ENCODE results near the gene EIF2AK2.

The EIF2AK2 gene

DNA sequence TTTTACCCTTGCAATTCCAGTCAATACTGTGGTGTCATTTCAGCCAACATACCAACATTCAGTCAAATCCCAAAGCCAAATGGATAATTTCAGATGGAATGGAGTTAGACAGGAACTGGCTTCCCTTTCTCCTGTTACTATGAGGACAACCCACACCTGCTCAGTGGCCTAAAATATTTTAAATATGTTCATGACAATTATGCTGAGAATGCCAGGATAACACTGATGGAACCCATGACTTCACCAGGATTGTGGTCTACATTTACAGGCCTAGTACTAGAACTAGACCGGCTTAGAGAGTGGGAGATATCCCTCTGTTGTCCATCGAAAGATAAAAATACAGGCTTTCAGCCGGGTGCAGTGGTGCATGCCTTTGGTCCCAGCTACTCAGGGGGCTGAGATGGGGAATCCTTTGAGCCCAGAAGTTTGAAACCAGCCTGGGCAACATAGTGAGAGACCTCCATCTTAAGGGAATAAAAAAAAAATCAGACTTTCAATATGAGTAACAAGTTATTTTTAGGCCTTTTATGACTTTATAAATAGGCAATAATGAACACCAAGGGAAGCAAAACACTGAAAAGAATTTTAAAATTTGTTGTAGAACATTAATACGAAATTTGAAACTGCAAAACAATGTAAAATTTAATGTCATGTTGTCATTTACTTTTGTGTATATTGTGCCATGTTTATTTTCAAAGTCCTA, 58.2 kb downstream of the EIF2AK2 start:
- no peak for DNase-seq

DNA sequence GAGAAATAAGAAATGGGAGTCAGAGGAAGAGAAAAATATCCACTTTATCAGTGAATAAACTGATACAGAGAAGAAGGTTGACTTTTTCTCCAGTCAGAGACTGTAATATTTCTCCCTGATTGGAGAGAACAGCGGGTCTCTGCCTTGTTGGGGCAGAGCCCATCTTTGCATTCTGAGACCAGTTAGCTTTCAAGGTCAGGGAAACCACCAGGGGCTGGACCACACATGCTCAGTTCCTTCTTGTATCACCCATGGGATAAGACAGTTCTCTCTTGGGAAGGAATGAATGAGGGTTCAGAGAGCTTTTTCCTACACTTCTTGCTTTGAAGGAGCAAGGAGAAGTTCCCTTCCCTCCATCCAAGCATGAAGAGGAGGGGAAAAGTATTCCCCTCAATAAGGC, 60.2 kb downstream of the EIF2AK2 start:
- no peak for DNase-seq

DNA sequence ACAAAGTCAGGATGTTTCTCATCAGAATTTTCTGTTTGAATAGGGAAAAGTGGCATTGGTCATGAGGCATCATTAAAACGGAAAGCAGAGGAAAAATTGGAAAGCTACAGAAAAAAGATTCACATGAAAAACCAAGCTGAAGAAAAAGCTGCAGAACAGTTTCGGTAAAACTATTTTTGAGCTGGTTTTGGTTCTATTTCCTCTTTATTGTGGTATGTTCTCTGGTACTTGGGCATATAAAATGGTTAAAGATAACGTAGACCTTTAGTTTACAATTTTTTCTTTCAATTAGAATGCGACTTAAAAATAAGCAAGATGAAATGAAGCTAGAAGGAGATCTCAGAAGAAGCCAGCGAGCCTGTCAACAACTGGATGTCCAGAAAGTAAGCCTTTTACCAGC, 64.9 kb downstream of the EIF2AK2 start:
- no peak for DNase-seq

DNA sequence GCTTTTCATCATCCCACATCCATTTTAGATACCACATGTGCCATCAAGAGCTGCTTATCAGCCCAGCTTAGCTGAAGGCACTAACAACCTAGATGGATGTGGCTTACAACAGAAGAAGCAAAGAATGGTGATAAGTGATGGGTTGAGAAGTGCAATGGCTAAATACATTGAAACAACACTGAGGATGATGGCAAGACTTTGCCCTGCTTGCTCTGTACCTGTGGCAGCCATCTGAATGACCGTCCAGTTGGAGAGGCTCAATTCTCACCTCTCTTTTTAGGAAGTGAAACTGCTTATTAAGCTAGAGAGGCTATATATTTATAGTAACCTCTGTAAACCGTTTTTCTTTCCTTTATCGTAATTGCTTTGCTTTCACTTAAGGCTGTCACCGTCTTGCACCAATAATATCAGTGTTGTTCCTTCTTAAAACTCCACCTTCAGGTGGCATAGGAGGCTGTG, 66.7 kb downstream of the EIF2AK2 start:
- no peak for DNase-seq

DNA sequence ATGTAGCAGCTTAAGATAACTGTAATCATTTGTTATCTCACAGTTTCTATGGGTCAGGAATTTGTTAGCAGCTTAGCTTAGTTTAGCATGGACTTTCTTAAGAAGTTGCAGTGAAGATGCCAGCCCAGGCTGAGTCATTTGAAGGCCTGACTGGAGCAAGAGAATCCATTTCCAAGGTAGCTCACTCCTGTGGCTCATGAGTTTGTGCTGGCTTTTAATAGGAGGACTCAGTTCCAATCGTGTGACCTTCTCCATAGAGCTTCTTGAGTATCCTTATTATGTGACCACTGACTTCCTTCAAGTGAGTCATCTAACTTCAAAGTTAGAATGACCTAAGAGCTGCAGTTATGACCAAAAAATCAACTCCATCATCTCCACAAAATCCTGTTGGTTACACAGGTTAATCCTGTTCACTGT, 71.0 kb downstream of the EIF2AK2 start:
- no peak for DNase-seq

DNA sequence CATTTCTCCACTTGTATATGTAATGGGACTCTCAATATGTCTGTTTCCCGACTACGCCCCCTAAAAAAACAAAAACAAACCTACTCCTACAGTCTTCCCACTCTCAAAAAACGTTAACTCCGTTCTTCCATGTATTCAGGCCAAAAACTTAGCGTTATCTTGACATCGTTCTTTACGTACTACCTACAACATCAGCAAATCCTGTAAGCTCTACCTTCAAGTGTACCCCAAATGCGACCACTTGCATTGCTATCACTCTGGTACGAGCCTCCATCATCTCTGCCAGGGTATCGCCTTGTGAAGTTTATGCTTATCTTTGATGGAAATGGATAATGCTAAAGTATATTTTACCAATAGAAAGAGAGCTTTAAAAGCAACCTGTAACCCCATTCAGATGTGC, 72.0 kb downstream of the EIF2AK2 start:
- DNase-seq: no peak

DNA sequence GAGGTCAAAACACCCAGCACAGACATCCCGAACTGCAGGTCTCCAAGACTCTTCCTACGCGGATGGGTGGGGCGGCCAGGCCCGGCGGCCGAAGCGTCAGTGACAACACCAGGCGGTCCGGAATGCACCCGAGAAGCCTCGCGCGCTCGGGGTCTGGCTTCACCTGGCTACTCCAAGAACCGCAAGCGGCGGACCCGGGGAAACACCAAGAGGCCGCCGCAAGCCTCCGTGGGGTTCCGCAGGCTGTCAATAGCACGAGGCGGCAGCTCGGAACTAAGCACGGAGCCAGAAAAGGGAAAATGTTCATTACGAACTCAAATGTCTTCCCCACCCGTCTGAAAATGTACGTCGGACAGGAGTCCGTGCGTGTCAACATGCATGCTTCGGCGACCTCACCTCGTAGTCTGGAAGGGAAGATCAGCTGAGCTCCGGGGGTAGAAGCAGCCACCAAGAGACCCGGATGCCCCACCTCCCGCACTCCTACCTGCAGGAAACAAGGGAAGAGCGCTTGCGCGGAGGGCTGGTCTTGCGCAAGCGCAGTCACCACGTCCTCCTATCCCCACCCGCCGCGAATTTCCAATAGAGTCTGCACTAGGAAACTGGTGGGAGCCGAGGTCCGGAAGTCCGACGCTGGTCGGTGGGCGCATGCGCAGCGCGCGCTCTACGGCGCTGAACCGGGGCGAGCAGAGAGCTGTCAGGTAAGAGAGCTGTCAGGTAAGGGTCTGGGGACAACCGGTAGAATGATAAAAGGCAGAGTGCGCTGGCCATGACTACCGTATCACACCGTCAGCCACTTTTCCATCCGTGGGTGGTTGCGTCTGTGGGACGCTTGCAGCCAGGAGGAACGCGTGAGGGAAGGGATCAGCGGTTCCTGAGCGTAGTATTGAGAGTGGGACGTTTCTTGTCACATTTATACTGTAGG, 72.6 kb downstream of the EIF2AK2 start, which contains the start of the genes GPATCH11 and HEATR5B:
TSS of gene GPATCH11 (plus strand) at position 646 of the 922 bp plus-strand sequence. CDS start 3,864 bp downstream, outside the sequence.
TSS of gene HEATR5B (minus strand) at position 500 of the 922 bp plus-strand sequence. CDS start 958 bp downstream, outside the sequence.
- peak; percentile 93 to 97 for DNase-seq

DNA sequence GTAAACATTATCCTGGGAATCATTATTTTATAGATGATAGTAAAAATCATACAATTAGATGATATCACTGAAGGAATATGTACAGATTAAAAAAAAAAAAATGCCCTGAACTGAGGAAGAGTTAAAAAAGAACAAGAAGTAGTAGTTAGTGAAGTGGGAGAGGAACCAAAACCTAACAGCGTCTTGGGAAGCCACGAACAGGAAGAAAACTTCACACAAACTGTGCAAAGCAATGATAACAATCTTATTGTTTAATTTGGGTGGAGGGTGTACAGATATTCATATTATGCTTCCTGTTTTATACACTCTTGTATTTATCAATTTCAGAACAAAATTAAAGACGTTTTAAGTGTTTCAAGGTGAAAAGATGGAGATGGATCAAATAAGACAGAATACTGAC, 76.1 kb downstream of the EIF2AK2 start:
- DNase-seq: no peak

DNA sequence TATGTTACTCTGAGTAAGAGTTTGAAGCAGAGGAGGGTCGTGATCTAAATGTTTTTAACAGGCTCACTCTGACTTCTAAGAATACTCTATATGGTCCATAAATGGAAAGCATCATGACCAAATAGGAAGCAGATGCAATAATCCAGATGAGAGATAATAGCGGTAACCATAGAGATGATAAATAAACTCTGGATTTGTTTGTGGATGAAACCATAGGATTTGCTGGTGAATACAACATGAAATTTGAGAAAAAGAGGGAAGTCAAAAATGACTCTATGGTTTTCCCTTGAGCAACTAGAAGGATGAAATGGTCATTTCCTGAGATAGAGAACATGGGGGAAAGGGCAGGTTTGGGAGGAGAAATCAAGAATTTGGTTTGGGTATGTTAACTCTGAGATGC, 76.5 kb downstream of the EIF2AK2 start:
- no peak for DNase-seq

DNA sequence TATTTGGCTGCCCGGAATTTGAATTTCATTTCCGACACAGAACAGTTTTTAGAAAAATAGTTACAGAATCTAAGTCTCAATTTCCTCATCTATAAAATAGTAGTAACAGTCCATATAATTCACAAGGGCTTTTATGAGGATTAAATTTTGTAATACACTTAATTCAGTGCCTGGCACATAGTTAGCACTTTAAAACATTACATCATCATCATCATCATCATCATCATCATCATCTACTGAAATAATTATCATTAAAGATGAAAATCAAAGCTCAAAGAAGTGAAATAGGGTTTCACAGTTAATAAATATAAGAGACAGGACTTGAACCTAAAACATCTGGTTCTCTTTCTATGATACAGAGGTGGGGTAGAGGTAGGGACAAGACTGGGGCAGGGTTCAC, 85.8 kb downstream of the EIF2AK2 start:
- no peak for DNase-seq

DNA sequence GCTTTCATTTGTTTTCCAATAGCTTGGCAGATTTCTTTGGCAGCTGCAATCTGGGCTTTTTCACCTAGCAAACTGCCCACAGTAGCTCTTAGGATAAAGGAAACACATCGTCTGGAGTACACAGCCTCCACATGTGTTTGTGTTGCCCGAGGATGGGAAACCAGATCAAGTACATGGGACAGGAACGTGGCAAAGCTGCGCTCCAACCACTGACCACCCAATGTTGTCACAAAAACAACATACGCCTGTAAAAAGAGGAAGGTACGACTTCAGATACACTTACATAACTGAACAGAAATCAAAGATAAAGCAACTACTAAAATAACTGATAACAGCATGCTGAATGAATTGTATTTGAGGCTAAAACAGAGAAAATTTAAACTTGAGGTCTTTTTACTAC, 88.1 kb downstream of the EIF2AK2 start:
- DNase-seq: no peak

DNA sequence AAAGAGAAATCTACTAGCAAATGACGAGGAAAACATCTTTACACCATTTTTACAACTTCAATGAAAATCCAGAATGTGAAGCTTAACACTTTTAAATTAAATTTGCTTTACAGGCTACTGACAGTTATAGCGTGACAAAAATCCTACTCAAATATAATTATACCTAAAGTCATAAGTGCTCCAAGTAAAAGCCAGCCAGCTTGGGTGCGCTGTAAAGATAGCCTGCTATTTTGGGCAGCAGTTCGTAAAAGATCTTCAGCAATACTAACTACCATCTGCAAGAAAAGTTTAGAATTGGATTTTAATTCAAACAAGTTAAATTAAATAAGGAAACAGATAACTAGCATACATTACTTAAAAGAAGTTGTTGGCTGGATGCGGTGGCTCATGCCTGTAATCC, 95.0 kb downstream of the EIF2AK2 start:
- no peak for DNase-seq

DNA sequence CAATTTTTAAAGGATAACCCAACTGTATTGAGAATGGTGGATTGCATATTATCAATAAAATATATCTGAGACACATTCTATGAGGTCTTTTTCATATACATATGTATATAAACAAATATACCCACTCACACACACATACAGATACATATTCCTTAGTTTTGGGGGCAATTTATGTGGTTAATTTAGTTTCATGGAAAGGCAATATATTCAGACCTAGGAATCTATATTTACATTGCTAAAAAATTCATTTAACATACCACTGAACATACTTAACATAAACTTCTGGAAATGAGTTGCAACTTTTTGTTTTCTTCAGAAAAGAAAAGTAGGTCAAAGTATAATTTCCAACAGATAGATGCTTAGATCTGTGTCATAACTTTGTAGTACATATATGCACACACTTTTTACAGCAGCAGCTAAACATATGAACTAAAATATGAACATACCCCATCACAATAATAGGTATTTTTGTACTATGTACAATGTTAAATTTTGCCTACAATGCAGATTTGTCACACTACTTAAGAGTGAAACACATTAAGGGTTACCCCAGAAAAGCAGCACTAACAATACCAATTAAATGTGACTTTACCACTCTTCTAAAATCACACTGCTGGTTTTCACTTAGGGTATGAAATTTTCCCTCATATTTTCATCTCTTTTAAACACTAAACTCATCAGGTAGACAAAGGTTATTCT, 95.6 kb downstream of the EIF2AK2 start:
- DNase-seq: no peak

DNA sequence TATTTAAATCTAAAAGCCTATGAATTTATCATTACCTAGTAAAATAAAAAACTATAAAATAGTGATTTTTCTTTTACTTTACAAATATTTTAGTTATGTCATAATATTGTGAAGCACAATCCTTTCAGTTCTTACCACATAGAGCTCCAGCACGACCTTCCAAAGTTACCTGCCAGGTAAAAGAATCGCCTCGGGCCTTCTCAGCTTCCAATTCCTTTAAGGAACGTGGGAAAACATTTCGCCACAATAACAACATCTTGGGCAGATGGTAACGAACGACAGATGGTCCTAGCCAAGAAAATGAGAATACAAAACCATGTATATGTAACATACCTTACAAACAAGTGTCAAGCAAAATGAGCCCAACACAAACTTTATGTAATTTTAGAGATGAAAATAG, 96.3 kb downstream of the EIF2AK2 start:
- no peak for DNase-seq

DNA sequence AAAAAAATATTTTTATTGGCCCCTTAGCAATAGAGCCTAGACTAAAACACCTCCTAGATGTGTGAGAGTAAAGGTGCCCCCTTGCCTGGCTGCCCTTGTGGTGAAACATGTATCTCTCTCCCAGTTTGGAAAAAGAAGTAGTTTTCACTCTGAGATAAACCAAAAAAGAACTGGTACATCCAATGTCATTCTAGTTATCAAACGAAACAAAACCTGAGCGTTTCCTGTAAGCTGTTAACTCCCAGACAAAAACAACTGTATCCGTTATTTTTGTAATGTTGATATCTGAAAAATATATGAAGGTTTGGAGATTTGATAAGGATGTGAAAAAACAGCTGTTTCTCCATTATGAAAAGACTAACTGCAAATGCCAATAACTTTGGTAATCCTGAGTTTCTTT, 96.9 kb downstream of the EIF2AK2 start:
- no peak for DNase-seq

DNA sequence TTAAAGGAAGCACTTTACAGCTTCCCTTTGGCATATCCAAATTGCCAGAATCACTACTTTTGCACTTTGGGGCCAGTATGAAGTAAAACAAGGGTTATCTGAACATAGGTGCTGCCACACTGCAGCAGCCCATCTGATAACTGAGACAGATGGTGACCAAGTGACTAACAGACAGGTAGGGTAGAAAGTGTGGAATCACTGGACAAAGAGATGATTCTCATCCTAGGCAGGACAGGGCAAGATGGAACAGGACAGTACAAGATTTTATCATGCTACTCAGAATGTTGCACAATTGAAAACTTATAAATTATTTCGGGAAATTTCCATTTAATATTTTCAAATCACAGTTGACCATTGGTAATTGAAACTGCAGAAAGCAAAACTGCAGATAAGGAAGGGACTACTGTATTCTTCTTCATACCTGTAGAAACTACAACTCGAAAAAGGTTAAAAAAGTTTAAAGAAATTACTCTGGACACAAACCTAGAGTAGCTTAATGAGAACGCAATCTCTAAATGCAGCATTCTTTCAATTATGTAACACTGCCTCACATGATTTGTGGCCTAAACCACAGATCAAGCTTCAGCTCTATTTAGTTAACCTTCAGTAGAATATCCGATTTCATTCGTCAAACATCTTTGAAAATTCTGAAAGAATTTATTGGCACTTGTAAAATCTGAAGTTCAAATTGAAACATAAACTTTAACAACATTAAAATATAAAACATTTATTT, 104.0 kb downstream of the EIF2AK2 start:
- no peak for DNase-seq

All from NCI-H1930 (cell line).